ENCODE measurements around the gene USP31. TPM values are rescaled to one million over a fixed set of nuclear protein-coding genes. Genes with fewer than 3 reads are reported as not detected.

The USP31 gene
- total and polyA plus RNA-seq, 2 experiments from 2014 or later: 3.3 to 6.4 TPM

Other genes starting within 250 kb of the USP31 start
- 0.08 and 0.23 TPM in 2 replicates for gene SCNN1G, start 33.3 kb upstream of the USP31 start, total RNA-seq
- gene SCNN1G, start 33.3 kb upstream of the USP31 start, polyA plus RNA-seq: 0.23 and 0.69 TPM in 2 replicates
- gene SCNN1B, start 152.8 kb upstream of the USP31 start, total RNA-seq: 0.23 and 0.24 TPM in 2 replicates
- 0.85 and 2.7 TPM in 2 replicates for gene SCNN1B, start 152.8 kb upstream of the USP31 start, polyA plus RNA-seq

Data from hepatocyte (in vitro differentiated cells).